Coronary artery (tissue), 2 donors: Measurements from ENCODE around the gene SIPA1L3.

ENCODE experiments used
- DNase-seq: peaks from one replicate; pipeline ENCODE4 v3.0.0-alpha.2; 2017; ENCODE audit warnings: low spot score
- H3K27ac ChIP-seq, 2 donors: fragments of 200-600 bp; sonication (generic); one replicate each; pipeline ENCODE4 v1.5.1; 2016 to 2019
- H3K4me3 ChIP-seq: fragments of 200-600 bp; sonication (generic); 2 replicates; pipeline ENCODE4 v1.5.1; 2016; ENCODE audit warnings: mild to moderate bottlenecking, moderate library complexity
- CTCF ChIP-seq: fragments of 200-600 bp; sonication (generic); IDR thresholded peaks from one replicate; pipeline ENCODE4 v1.5.1; 2019; ENCODE audit warnings: antibody characterized with exemption

SIPA1L3 gene

GRCh38 chr19:38049105-38049649 is 142.2 kb downstream of the SIPA1L3 start:
- TF ChIP-seq CTCF: no peak
- no peak for DNase-seq
- H3K4me3 ChIP-seq: no peak overlapping the region
- H3K27ac ChIP-seq: peak overlapping the region in 1 of 2 donors; percentile 56

- Histone ChIP-seq H3K4me3 (no peak overlapping the region), H3K27ac (no peak overlapping the region)
- DNase-seq: no peak
- no peak for TF ChIP-seq CTCF
Observed at GRCh38 chr19:38055010-38055409, 148.0 kb downstream of the SIPA1L3 start.

- Histone ChIP-seq H3K27ac (no peak overlapping the region), H3K4me3 (no peak overlapping the region)
- TF ChIP-seq CTCF: no peak
- peak; percentile 33 for DNase-seq
Observed at GRCh38 chr19:38055655-38056521, 148.9 kb downstream of the SIPA1L3 start.

- no peak for TF ChIP-seq CTCF
- Histone ChIP-seq H3K4me3 (no peak overlapping the region), H3K27ac (no peak overlapping the region)
- DNase-seq: no peak
Observed at GRCh38 chr19:38056646-38057045, 149.6 kb downstream of the SIPA1L3 start.

- Histone ChIP-seq H3K27ac (no peak overlapping the region), H3K4me3 (no peak overlapping the region)
- TF ChIP-seq CTCF: no peak
- no peak for DNase-seq
Observed at GRCh38 chr19:38057959-38058690, 151.1 kb downstream of the SIPA1L3 start.

- no peak for TF ChIP-seq CTCF
- Histone ChIP-seq H3K4me3 (no peak overlapping the region), H3K27ac (no peak overlapping the region)
- no peak for DNase-seq
Observed at GRCh38 chr19:38059897-38060296, 152.9 kb downstream of the SIPA1L3 start.
